GM21717 (cell line): ENCODE data around the gene MUSTN1.

Source experiments
- ATAC-seq: cut with Tn5 transposase; IDR thresholded peaks from one replicate; pipeline ENCODE4 v1.9.1; 2021; ENCODE audit warnings: mild to moderate bottlenecking, moderate library complexity; ENCODE audit not compliant: unreplicated experiment

MUSTN1 gene

GRCh38 chr3:52836471-52836845 lies 1.6 kb upstream of the MUSTN1 start:
- no peak for ATAC-seq

DNA sequence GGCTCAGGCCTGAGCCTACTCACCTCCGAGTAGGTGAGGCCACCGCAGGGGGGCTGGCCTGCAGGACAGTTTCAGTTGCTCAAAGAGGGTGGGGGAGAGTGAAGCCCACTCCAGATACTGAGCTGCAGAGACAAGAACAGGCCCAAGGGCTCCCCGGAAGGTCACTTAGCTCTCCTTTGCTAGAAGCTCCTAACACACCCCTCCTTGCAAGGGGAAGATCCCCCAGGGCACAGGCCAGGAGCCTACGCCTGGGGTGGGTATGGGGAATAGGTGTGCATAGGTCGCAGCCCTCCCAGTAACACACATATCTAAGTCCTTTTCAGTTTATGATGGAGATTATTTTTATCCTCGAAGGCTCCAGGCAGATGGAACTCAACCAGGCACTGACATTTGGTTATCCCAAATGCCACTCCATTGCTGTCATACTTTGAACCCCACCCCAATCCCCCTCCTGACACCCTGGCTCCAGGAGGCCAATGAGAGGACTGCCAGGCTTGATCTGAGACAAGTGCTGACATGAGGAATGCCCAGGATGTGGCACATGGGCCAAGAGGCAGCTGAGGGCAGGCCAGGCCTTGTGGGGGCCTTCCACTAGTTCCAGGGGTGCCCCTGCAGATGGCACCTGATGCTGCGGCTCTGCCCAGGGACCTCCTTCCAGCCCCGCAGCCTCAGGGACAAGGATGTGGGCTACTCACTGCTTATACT lies 1.1 kb upstream of the MUSTN1 start:
- ATAC-seq = no peak

- no peak for ATAC-seq
Measured at GRCh38 chr3:52833202-52833601, 1.6 kb downstream of the MUSTN1 start.

DNA sequence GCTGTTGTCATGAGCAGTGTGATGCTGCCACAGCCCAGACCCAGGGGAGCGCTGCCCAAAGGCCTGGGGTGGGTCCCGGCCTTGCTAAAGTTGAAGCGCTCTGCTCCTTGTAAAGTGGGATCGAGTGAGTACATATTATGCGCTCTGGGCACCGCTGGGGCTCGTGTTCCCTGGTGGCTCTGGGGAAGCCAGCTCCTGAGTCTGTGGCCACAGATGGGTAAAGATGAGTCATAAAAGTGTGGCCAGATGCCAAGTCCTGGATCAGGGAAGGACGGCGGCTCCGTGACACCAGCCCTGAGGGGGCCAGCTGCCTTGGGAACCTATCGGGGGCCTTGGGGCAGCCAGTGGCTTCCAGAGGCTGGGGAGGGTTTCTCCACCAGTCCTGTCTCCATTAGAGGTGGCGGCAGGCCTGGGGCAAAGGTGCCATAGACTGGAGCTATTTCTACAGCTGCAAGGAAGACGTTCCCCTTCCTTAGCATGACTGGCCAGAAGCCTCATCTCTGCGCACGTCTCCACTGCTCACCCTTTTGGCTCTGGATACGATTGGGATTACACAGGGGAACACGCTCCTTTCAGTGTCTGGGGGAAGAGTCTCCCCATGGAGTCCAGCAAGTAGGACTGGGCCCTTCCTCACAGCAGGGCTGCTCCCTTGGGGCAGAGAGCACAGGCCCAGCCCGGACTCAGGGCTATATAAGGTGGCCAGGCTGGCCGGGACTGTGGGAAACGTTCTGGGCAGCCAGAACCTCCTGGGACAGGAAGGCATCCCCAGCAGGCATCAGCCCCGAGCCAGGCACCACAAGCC lies 3.1 kb downstream of the MUSTN1 start:
- ATAC-seq = no peak

DNA sequence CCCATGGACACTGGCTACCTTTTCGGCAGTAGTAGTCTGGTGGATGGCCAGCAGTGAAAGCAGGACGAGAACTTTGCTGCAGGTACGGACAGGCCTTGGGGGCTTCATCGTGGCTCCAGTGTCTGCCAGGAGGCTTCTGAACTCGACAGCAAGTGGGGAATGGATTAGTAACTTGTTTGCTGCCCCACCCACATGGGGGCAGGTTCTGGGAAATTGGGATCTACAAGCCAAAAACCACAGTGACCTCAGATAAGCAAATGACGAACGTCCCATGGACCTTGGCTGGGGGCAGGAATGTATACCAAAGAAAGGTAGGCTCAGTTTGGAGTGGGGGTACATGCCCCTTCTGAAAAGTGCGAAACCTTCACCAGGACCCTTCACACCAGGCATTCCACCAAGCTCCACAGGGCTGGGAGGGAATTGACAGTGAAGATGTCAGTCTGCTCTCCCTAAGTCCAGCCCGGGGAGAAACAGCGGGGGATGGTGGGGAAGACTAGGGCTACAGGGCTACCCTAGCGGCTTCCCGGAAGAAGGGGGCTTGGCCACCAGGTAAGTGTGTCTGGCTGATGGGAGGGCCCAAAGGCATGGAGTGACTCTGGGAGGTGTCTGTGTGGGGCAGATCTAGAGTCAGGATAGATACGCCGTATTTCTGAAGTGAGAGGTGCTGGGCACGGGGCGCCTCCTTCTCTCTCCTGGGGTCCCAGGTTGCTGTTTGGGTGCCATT lies 4.1 kb downstream of the MUSTN1 start, which contains the start of gene ITIH4:
TSS of gene ITIH4 (minus strand) at position 138 of the 724 bp plus-strand sequence. CDS start at position 108, 30 bp downstream.
- no peak for ATAC-seq

DNA sequence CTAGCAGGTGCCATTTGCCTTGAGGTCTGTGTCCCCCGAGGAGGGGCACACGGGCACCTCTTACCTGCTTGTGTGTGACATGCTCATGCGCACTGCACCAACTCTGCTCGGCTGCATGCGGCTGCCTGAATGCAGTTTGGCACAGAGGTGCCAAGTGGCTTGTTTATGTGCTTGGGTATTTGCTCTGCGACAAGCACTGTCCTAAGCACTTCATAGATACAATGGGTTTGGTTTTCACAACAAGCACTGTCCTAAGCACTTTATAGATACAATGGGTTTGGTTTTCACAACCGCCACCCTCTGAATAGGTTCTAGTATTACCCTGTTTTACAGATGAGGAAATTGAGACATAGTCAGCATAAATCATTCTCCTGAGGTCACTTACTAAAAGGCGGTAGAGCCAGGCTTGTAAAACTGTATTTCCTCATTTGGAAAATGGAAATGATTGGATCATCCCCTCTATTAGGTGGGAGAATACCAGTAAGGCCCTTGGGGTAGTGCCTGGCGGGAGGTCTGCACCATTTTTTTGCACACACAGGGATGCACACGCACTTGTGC lies 4.8 kb downstream of the MUSTN1 start:
- no peak for ATAC-seq

DNA sequence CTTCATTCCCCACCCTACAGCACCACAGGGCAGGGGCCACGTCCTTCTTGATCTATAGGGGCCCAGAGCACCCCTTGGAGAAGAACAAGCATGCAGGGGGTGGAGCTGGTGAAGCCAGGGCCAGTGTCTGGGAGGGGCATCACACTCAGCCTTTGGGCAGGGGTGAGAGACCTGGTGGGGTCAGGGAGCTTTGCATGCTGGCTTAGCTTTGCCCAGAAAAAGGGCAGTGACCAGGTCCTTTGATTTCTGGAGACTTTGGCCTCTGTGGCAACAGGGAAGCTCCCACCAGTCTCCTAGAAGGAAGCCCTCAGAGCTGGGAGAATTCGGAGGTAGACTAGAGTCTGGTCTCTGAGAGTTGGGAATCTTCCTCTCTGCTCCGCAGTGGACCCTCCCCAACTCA lies 5.3 kb downstream of the MUSTN1 start:
- no peak for ATAC-seq

GRCh38 chr3:52827866-52828376 lies 6.9 kb downstream of the MUSTN1 start:
- no peak for ATAC-seq

DNA sequence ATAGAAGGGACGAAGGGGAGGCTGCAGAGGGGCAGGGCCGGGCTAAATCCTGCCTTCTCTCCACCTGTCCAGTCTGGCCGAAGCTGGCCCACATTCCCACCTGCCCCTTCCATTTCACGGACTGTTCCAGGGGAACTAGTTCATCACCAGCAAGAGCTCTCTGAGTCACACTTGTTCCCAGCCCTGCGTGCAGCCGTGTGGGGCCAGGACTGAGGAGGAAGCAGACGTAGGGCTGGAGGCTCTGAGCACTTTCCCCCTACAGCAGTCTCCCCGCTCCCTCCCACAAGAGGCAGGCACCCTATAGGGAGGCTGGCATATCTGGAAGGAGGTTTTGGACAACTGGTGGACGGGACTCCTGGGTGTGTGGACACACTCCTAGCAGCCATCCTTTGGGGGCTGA lies 7.4 kb downstream of the MUSTN1 start:
- no peak for ATAC-seq

GRCh38 chr3:52824037-52824436 lies 10.8 kb downstream of the MUSTN1 start:
- ATAC-seq = no peak

DNA sequence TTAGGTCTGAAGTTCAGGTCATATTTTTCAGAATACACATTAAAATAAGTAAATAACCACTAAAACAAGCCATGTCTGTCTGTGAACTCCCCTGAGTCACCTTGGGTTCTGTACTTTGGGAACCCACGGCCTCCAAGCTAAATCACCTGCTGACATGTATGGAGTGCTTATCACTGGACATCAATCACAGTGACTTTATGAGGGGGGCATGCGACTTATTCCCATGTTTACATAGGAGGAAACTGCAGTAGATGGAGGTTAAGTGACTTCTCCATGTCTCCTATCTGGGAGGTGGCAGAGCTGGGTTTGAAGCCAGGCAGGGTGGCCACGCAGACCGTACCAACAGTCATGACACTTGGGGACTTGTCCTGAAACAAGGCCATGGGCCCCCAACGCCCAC lies 12.5 kb downstream of the MUSTN1 start:
- no peak for ATAC-seq

- no peak for ATAC-seq
Measured at GRCh38 chr3:52820736-52821135, 14.1 kb downstream of the MUSTN1 start.

GRCh38 chr3:52819936-52820335 lies 14.9 kb downstream of the MUSTN1 start:
- no peak for ATAC-seq

DNA sequence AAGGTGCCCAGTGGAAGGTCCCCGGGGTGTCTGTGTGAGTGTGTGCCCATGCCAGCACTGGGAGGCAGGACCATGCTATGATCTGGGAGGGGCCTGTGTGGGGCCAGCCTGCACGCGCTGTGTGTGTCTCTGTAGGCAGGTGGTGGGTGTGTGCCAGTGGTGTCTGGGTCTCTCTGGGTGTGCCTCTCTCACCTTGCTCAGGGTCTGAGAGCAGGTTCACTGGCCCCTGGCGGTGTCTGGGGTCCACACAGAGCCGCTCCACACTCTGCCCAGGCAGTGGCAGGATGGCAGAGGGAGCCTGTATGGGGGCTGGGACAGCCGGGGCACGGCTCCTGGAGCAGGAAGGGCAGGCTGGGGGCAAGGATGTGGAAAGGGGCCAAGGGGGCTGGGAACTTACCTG lies 17.0 kb downstream of the MUSTN1 start:
- no peak for ATAC-seq

GRCh38 chr3:52817221-52817620 lies 17.6 kb downstream of the MUSTN1 start:
- ATAC-seq = no peak

DNA sequence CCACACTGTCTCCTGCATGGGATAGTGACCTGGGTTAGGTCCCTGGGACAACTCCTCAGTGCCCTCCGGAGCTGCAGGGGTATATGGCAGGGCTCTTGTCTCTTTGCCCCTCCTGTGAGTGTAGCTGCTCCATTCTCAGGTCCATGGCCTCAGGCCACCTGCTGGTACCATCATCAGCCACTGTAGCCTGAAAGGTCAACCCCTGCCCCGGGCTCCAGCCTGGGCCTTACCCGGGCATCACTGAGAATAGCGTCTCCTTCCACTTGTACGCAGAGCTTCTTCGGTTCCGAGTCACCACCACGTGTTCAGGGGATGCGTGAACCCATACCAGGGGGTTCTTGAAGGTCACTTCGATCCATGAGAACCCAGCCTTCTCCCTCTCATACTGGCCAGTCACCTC lies 18.2 kb downstream of the MUSTN1 start:
- ATAC-seq = no peak

DNA sequence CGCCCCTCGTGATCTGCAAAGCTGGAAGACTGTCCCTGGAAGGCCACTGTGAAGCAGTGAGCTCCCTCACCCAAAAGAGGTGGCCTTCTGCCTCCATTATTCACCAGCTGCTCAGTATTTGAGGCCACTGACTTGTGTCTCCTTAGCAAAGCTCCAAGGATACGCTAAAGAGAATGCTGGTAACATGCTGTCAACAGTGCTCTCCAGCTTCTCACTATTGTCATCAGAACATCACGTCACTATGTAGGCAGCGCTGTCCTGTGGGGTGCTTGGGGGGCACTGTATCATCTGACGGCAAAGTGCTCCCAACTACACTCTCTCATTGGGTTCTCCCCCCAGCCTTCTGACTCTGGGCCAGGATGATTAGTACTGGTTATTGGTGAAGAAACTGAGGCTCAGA lies 18.6 kb downstream of the MUSTN1 start:
- no peak for ATAC-seq

GRCh38 chr3:52813810-52814209 lies 21.0 kb downstream of the MUSTN1 start:
- no peak for ATAC-seq

- no peak for ATAC-seq
Measured at GRCh38 chr3:52811452-52812011, 23.3 kb downstream of the MUSTN1 start.

DNA sequence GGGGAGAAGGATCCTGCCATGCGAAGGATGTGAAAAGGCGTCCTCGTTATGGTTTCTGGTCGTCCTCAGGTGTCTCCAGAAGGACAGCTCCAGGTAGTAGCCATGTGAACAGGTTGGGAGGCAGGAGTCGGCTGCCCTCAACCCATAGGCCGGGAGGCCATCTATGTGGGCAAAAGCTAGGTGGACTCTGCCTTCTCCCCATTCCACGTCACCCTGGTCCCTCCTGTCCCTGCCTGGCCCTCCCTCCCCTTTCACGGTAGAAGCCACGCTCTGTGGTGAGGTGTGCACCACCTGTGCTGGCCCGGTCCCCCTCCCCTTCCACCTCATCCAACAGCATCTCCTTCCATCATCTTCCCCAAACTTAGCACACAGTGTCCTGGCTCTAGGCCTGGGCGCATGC lies 23.9 kb downstream of the MUSTN1 start:
- no peak for ATAC-seq
